ENCODE data around the gene UPF2.

The UPF2 gene

DNA sequence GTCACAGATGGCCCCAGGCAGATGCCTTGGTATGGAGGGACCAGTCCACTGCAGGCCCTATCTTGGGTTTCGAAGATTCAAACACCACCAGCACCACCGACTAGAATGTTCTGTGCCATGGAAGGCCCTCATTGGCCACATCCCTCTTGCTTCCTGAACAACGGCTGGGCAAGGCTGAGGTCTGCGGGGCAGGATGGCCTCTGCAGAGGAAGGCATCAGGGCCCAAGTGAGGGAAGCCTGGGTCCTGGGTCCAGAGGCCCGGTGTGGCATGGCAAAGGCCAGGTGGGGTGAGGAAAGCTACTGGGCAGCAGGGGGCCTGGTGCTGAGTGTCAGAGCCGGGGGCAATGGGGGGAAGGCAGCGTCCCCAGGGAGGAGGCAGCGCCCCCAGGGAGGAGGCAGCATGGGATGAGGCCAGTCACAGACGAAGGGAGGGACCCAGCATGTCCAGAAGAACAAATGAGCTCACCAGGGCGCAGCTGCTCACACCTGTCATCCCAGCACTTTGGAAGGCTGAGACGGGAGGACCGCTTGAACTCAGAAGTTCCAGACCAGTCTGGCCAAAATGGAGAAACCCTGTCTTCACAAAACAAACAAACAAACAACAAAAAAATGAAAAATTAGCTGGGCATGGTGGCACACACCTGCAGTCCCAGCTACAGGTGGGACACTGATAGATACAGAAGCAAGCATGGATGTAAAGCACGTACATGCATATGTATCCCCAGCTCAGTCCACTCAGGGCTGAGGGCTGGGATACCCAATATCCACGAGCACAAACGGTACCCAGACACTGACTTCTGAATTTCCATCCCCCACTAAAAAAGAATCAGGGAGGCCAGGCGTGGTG is 155.0 kb downstream of the UPF2 start:
- no peak overlapping the region for H3K27ac ChIP-seq
- TF ChIP-seq ZFX (IDR thresholded peaks at IDR 0.05; ENCODE audit: borderline replicate concordance) (no peak), CTCF (IDR thresholded peaks at IDR 0.05) (no peak)

GRCh38 chr10:11886851-11887250 is 155.8 kb downstream of the UPF2 start:
- TF ChIP-seq ZFX (IDR thresholded peaks at IDR 0.05; ENCODE audit: borderline replicate concordance) (no peak), CTCF (IDR thresholded peaks at IDR 0.05) (no peak)
- H3K27ac ChIP-seq: no peak overlapping the region

GRCh38 chr10:11886138-11886474 is 156.5 kb downstream of the UPF2 start:
- H3K27ac ChIP-seq: no peak overlapping the region
- TF ChIP-seq CTCF (IDR thresholded peaks at IDR 0.05) (no peak), ZFX (IDR thresholded peaks at IDR 0.05; ENCODE audit: borderline replicate concordance) (no peak)

GRCh38 chr10:11885437-11886137 is 157.0 kb downstream of the UPF2 start:
- no peak for TF ChIP-seq CTCF (IDR thresholded peaks at IDR 0.05)
- no peak overlapping the region for H3K27ac ChIP-seq

DNA sequence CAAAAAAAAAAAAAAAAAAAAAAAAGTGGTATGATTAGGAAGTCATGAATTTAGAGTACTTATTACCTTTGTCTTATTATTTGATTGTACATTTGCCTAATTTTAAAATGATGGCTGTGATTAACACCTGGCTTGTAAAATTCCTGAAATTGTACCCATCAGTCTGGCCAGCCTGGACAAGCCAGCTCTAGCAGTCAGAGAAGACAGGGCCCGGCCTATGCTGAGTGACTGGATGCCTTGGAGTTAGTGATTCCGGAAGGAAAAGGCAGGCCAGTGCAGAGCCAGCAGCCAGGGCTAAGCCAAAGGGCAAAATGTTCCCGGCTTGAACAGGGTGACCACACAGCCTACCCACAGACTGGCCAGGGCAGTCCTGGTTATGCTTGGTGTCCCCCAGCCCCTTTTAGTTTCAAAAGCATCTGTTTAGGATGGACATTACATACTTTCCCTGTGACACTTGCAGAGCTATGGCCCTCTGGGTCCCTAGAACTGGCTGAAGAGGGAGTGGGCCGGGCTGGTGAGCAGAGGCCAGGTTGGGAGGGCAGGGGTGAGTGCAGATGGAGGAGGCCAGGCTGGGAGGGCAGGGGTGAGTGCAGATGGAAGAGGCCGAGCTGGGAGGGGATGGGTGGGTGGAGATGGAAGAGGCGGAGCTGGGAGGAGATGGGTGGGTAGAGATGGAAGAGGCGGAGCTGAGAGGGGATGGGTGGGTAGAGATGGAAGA is 157.7 kb downstream of the UPF2 start:
- H3K27ac ChIP-seq: no peak overlapping the region
- no peak for TF ChIP-seq ZFX (IDR thresholded peaks at IDR 0.05; ENCODE audit: borderline replicate concordance)

GRCh38 chr10:11882646-11883375 is 159.8 kb downstream of the UPF2 start:
- no peak overlapping the region for H3K27ac ChIP-seq
- TF ChIP-seq ZFX (IDR thresholded peaks at IDR 0.05; ENCODE audit: borderline replicate concordance) (no peak), CTCF (IDR thresholded peaks at IDR 0.05) (no peak)
